Measurements from ENCODE around the gene TOMM20. TPM values are rescaled to one million over a fixed set of nuclear protein-coding genes. Genes with fewer than 3 reads are reported as not detected.

The TOMM20 gene
- total and polyA plus RNA-seq, 9 of the 15 experiments (the other 6 are each of a cell fraction or from before 2014, with no cell fraction given): 70.6 to 334 (median 159) TPM

- TF ChIP-seq HOXB6 (CRISPR knock-in tag; IDR thresholded peaks at IDR 0.05; ENCODE audit: borderline replicate concordance) (no peak), CXXC5 (CRISPR knock-in tag; IDR thresholded peaks at IDR 0.05) (no peak), NFXL1 (CRISPR knock-in tag; IDR thresholded peaks at IDR 0.05) (no peak), ELK1 (CRISPR knock-in tag; IDR thresholded peaks at IDR 0.05) (no peak), DMBX1 (CRISPR knock-in tag; IDR thresholded peaks at IDR 0.05; ENCODE audit: borderline replicate concordance) (no peak), GTF3C2 (IDR thresholded peaks at IDR 0.05; ENCODE audit: borderline replicate concordance, extremely low read depth, insufficient read length) (no peak), REST (IDR thresholded peaks at IDR 0.05; ENCODE audit: borderline replicate concordance) (no peak), REST (CRISPR knock-in tag; IDR thresholded peaks at IDR 0.05; ENCODE audit: low read depth) (no peak), SNIP1 (IDR thresholded peaks at IDR 0.05; ENCODE audit: low read depth) (no peak; the same call in 1 of the 2 replicates), MIER1 (IDR thresholded peaks at IDR 0.05; ENCODE audit: low read depth) (peak; percentile 64; the same call in 1 of the 2 replicates), MITF (IDR thresholded peaks at IDR 0.05) (no peak), BHLHE40 (IDR thresholded peaks at IDR 0.05; ENCODE audit: low read length) (no peak), ATF1 (CRISPR knock-in tag; IDR thresholded peaks at IDR 0.05) (no peak), ATF1 (tag; IDR thresholded peaks at IDR 0.05) (no peak)
Measured at GRCh38 chr1:235077571-235078479, 50.8 kb downstream of the TOMM20 start (continued).
